ENCODE measurements around the gene SYNM. TPM values are rescaled to one million over a fixed set of nuclear protein-coding genes. Genes with fewer than 3 reads are reported as not detected.

Gene SYNM
- polyA plus RNA-seq, 1 donor from 2014 or later, result 5.7 TPM

- Histone ChIP-seq H2AFZ (ENCODE audit: low read depth, low read length) (no peak overlapping the region), H3K9me2 (ENCODE audit: insufficient read depth, low read length) (no peaks in the 10 kb centered on the region), H3K9ac (ENCODE audit: low read length) (no peak overlapping the region), H3K36me3 (ENCODE audit: insufficient read depth, low read length) (no peaks in the 10 kb centered on the region), H3K4me2 (ENCODE audit: low read length) (no peak overlapping the region), H3K4me3 (ENCODE audit: low read length) (no peak overlapping the region), H3K27ac (ENCODE audit: low read length) (no peak overlapping the region), H4K20me1 (ENCODE audit: insufficient read depth) (no peaks in the 10 kb centered on the region), H3K27me3 (ENCODE audit: insufficient read depth, low read depth, low read length) (no peaks in the 10 kb centered on the region), H3K9me3 (ENCODE audit: low read length) (no peaks in the 10 kb centered on the region), H3F3A (ENCODE audit: insufficient read depth, low read length, poor library complexity, severe bottlenecking) (no peaks in the 10 kb centered on the region), H3K79me2 (replicated peaks; ENCODE audit: insufficient read depth, low read length) (no peaks in the 10 kb centered on the region)
- TF ChIP-seq EZH2 (IDR thresholded peaks at IDR 0.05; ENCODE audit: borderline replicate concordance, insufficient read depth, low read length, poor library complexity, severe bottlenecking) (no peak), TAF1 (IDR thresholded peaks at IDR 0.05; ENCODE audit: low read depth) (no peak), REST (IDR thresholded peaks at IDR 0.05; ENCODE audit: borderline replicate concordance) (no peak), POLR2AphosphoS5 (IDR thresholded peaks at IDR 0.05) (no peak), CTCF (IDR thresholded peaks at IDR 0.05; ENCODE audit: poor library complexity, severe bottlenecking) (no peak), EP300 (conservative IDR thresholded peaks at IDR 0.05; ENCODE audit: poor library complexity, severe bottlenecking) (no peak), SMC3 (conservative IDR thresholded peaks at IDR 0.05; ENCODE audit: poor library complexity) (no peak), MXI1 (conservative IDR thresholded peaks at IDR 0.05; ENCODE audit: poor library complexity, severe bottlenecking) (no peak), RAD21 (conservative IDR thresholded peaks at IDR 0.05) (no peak)
These were observed 71.9 kb downstream of the SYNM start for GRCh38 chr15:99176757-99177156.

- no peak for TF ChIP-seq REST (IDR thresholded peaks at IDR 0.05; ENCODE audit: borderline replicate concordance)
- TF ChIP-seq CTCF (IDR thresholded peaks at IDR 0.05; ENCODE audit: poor library complexity, severe bottlenecking), result no peak
- no peak for TF ChIP-seq EP300 (conservative IDR thresholded peaks at IDR 0.05; ENCODE audit: poor library complexity, severe bottlenecking)
- no peaks in the 10 kb centered on the region for H3K36me3 ChIP-seq (ENCODE audit: insufficient read depth, low read length)
These were observed 72.8 kb downstream of the SYNM start for GRCh38 chr15:99177679-99178078.

More at GRCh38 chr15:99177679-99178078, 72.8 kb downstream of the SYNM start:
- H3K4me2 ChIP-seq (ENCODE audit: low read length), result no peak overlapping the region
- no peaks in the 10 kb centered on the region for H4K20me1 ChIP-seq (ENCODE audit: insufficient read depth)
- H2AFZ ChIP-seq (ENCODE audit: low read depth, low read length), result no peak overlapping the region
- no peaks in the 10 kb centered on the region for H3K9me3 ChIP-seq (ENCODE audit: low read length)
- H3K9ac ChIP-seq (ENCODE audit: low read length), result no peak overlapping the region
- no peaks in the 10 kb centered on the region for H3K9me2 ChIP-seq (ENCODE audit: insufficient read depth, low read length)
- no peaks in the 10 kb centered on the region for H3K79me2 ChIP-seq (replicated peaks; ENCODE audit: insufficient read depth, low read length)
- H3K4me3 ChIP-seq (ENCODE audit: low read length), result no peak overlapping the region
- H3K27ac ChIP-seq (ENCODE audit: low read length), result no peak overlapping the region
- H3K27me3 ChIP-seq (ENCODE audit: insufficient read depth, low read depth, low read length), result no peaks in the 10 kb centered on the region
- H3F3A ChIP-seq (ENCODE audit: insufficient read depth, low read length, poor library complexity, severe bottlenecking), result no peaks in the 10 kb centered on the region
